HG02571 (cell line): ENCODE data around the gene CD151.

Source experiments
- ATAC-seq: cut with Tn5 transposase; IDR thresholded peaks from one replicate; pipeline ENCODE4 v1.9.1; 2021; ENCODE audit warnings: mild to moderate bottlenecking, moderate library complexity; ENCODE audit not compliant: unreplicated experiment

CD151 gene

GRCh38 chr11:796565-797295 is 36.0 kb upstream of the CD151 start:
- no peak for ATAC-seq

- peak; percentile 35 for ATAC-seq
These were observed 35.3 kb upstream of the CD151 start for GRCh38 chr11:797296-798092.

GRCh38 chr11:798093-798713 is 34.5 kb upstream of the CD151 start, which contains the start of gene SLC25A22:
SLC25A22 (minus strand) TSS chr11:798281; CDS start chr11:795006, 3,275 bp downstream.
- ATAC-seq, result peak; percentile 49

- no peak for ATAC-seq
These were observed 33.0 kb upstream of the CD151 start for GRCh38 chr11:799641-800316.

GRCh38 chr11:800473-800872 is 32.3 kb upstream of the CD151 start:
- no peak for ATAC-seq

- no peak for ATAC-seq
These were observed 31.5 kb upstream of the CD151 start for GRCh38 chr11:801097-801780.

DNA sequence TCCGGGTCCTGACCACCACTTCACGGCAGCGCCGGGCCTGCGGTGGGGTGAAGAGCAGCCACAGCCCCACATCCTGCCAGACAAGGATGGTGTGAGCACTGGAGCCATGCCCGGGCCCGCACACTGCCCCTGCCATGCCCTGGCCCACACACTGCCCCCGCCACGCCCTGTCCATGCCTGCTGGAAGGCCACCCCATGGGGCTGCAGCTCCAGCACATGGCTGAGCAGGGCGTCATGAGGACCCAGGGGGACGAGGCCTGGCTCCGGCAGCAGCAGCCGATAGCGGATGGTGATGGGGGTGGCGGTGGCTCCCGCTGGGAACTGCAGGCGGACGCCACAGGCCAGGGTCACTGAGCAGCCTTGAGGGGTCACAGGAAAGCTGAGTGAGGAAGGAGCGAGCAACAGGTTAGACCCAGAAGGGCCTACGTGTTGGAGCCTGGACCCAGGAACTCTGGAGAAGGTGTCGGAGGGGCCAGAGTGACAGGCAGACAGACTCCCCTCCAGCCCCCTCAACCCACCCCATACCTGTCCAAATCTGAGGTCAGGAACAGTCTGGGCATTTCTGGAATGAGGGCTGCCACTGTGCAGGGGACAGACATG is 30.6 kb upstream of the CD151 start:
- ATAC-seq, result no peak

GRCh38 chr11:802693-803466 is 29.9 kb upstream of the CD151 start:
- ATAC-seq, result no peak

GRCh38 chr11:803467-803742 is 29.3 kb upstream of the CD151 start:
- no peak for ATAC-seq

DNA sequence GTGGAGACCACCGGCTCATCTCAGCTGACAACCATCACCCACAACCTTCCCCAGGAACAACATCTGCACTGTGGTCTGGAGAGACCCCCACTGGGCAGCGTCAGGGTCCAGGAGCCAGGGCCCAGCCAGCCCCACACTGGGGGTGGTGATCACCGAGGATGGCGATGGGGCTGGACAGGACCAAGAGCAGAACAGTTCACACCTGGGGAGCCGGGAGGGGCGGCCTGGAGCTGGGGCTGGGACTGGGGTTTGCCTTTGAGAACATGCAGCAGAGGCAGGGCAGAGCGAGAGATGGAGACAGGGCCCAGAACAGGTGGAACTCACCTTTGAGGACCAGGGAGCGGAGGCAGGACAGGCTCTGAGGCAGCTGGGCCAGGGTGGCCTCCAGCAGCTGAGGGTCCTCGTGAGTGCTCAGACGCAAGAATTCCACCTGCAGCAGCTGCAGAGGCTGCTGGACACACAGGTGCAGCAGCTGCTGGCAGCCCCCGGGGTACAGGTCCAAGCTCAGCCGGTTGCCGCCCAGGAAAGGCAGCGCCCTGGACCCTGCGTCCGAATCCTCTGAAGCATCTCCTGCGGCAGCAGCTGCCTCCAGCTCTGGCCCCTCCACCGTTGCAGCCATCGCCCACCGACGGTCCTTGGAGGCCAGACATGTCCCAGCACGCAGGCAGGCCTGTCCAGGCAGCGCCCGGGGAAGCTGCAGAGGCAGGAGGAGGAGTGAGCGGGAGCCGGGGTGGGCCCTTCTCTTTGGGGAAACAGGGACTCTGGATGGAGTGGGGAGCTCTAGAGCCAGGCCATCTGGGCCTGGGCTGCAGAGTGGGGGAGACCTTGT is 28.8 kb upstream of the CD151 start:
- ATAC-seq, result no peak

- ATAC-seq, result no peak
These were observed 28.2 kb upstream of the CD151 start for GRCh38 chr11:804599-804964.

DNA sequence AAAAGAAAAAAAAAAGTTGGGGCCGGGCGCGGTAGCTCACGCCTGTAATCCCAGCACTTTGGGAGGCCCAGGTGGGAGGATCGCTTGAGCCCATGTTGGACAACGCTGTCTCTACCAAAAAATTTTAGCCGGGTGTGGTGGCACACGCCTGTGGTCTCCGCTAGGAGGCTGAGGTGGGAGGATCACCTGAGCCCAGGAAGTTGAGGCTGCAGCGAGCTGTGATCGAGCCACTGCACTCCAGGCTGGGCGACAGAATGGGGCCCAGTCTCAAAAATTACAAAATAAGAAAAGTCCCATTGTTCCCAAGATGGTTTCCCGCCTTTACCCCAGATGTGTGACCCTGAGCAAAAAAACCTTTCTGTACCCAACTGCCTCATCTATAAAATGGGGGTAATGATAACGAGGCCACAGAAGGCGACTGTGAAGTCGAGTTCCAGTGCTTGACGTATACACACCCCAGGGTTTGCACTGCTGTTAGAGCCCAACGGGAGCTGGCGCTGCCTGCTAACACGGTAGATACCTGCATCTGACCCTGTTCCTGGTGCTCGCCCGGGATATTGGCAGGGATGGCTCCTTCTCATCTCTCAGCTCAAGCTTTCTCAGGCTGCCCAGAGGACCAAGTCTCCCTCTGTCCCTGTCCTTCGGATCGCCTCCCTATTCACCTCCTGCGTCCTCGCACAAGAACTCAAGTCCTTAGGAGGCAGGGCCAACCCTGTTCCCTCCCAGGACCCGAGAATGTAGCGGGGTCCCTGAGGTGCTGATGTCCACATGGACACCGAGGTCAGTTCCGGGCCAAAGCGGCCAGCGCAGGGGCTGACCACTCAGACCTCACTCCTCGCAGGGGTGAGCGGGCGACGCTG is 24.1 kb upstream of the CD151 start:
- no peak for ATAC-seq

- peak; percentile 69 for ATAC-seq
These were observed 23.3 kb upstream of the CD151 start, which contains the start of gene RPLP2 for GRCh38 chr11:809287-810039. RPLP2 (plus strand) TSS chr11:809967; CDS start chr11:810235, 268 bp downstream.

DNA sequence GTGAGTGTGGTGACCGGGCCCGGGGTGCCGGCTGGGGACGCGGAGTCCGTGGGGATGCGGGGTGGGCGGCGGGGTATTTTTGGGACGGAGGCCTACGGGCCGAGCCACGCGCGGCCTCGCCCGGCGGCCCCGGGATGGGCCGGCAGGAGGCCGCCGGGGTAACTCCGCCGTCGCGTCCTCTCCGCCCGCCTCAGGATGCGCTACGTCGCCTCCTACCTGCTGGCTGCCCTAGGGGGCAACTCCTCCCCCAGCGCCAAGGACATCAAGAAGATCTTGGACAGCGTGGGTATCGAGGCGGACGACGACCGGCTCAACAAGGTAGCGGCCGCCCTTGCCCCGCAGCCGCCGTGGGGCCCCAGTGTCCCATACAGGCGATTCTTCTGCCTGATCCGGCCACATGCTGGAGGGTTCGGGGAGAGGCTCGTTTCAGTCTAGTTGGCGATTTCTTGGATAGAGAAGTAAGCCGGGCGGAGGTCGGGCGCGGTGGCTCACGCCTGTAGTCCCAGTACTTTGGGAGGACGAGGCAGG is 22.6 kb upstream of the CD151 start:
- ATAC-seq, result peak; percentile 4

DNA sequence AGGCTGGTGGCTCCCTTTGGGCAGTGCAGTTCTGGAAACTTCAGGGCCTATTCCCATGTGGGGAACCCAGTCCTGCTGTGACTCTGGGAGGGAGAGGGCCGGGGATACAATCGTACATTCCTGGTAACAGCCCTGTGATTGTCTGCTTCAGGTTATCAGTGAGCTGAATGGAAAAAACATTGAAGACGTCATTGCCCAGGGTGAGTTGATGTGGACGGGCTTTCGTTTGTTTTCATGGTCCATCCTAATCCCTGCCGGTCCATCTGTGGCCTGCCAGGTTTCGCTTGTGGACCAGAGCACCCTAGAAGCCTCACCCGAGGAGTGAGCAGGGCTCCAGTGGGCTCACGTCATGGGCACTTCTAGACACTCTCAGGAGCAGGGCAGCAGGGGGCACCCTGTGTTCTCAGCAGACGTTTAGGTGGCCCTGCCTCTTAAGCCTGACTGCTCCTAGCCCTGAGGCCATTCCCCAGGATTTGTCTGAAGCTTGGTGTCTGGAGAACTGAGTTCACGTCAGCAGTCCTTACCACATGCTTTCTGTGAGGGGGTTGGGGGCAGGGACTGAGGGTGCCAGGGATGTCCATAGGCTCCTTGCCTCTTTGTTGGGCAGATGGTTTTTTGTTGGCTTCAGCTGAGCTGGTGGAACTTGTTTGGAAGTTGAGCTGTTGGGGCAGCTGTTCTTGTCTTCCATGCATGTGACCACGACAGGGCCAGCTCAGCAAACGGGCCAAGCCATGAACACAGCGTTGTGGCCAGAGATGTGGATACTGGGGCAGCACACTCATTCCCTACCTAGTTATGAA is 21.1 kb upstream of the CD151 start:
- ATAC-seq, result no peak

DNA sequence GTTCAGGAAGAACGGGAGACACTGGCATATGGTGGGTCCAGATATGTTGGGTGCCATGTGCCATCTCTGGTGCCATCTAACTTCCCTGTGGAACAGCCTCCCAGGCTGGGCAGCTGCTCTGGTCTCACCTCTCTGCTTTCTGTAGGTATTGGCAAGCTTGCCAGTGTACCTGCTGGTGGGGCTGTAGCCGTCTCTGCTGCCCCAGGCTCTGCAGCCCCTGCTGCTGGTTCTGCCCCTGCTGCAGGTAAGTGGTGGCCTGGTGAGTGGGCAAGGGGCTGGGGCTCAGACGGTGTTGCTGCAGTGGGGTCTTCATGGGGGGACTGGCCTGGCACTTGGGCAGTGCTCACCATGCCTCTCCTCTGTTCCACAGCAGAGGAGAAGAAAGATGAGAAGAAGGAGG is 20.4 kb upstream of the CD151 start:
- no peak for ATAC-seq
